ENCODE data around the gene TNKS2.

- TF ChIP-seq EZH2 (IDR thresholded peaks at IDR 0.05; ENCODE audit: borderline replicate concordance, low read length), result no peak
- no peak for TF ChIP-seq CTCF (conservative IDR thresholded peaks at IDR 0.05 in 1 of 2, IDR thresholded peaks at IDR 0.05 in 1 of 2; ENCODE audit: extremely low read depth in 1 of 2, insufficient read depth in 1 of 2, low read depth in 1 of 2, low read length in 2 of 2)
Observed at GRCh38 chr10:91813251-91813650, 15.0 kb downstream of the TNKS2 start.
